ENCODE measurements around the gene CFAP100.

GRCh38 chr3:126351086-126351770, 43.5 kb upstream of the CFAP100 start:
- TF ChIP-seq ZNF274 (IDR thresholded peaks at IDR 0.05; ENCODE audit: insufficient read depth, insufficient read length) (no peak), TARDBP (IDR thresholded peaks at IDR 0.05; ENCODE audit: borderline replicate concordance) (no peak), CTCF (IDR thresholded peaks at IDR 0.05 in 2 of 3, conservative IDR thresholded peaks at IDR 0.05 in 1 of 3; ENCODE audit: control insufficient read depth in 2 of 3, extremely low read depth in 1 of 3, insufficient read depth in 1 of 3, low read depth in 3 of 3, low read length in 3 of 3) (no peak), JUND (IDR thresholded peaks at IDR 0.05; ENCODE audit: low read depth, low read length) (no peak), EP300 (IDR thresholded peaks at IDR 0.05; ENCODE audit: borderline replicate concordance in 1 of 2, control insufficient read depth in 1 of 2, low read depth in 2 of 2, low read length in 2 of 2) (no peak), SMC3 (IDR thresholded peaks at IDR 0.05; ENCODE audit: borderline replicate concordance, low read length) (no peak)

Measured in GM12878 (cell line).